ENCODE results near the gene YTHDC2.

GRCh38 chr5:113598150-113598549 is 84.7 kb downstream of the YTHDC2 start:
- TF ChIP-seq REST (IDR thresholded peaks at IDR 0.05; ENCODE audit: insufficient read depth in 1 of 2, low read depth in 2 of 2, low read length in 2 of 2): no peak
- TF ChIP-seq SIN3A (IDR thresholded peaks at IDR 0.05; ENCODE audit: borderline replicate concordance, insufficient read depth, low read length): no peak
